CD14-positive monocyte (primary cell): ENCODE data around the gene FBXW7. TPM values are rescaled to one million over a fixed set of nuclear protein-coding genes. Genes with fewer than 3 reads are reported as not detected.

ENCODE experiments used
- DNase-seq, 3 donors: peaks; one replicate each; pipeline ENCODE4 v3.0.0-alpha.2; 2011 to 2022
- H2AFZ ChIP-seq: 2 replicates; pipeline ENCODE4 v1.6.0; 2012; ENCODE audit warnings: mild to moderate bottlenecking, low read depth, low read length, inconsistent platforms; ENCODE audit not compliant: insufficient read depth, poor library complexity, severe bottlenecking
- H3K27ac ChIP-seq, 2 donors: 1 replicate in 1 of 2; 2 replicates in 1 of 2; pipeline ENCODE4 v1.5.1; 2012 to 2013; ENCODE audit warnings: low read length in 2 of 2, control low read depth in 1 of 2, inconsistent platforms in 1 of 2, low read depth in 1 of 2, mild to moderate bottlenecking in 1 of 2
- H3K27me3 ChIP-seq, 2 donors: one replicate each; pipeline versions ENCODE4 v1.6.0 to v1.6.1; 2011 to 2013; ENCODE audit warnings: low read length in 2 of 2; ENCODE audit not compliant: control insufficient read depth in 2 of 2, insufficient read depth in 2 of 2
- H3K36me3 ChIP-seq, 2 donors: replicated peaks in 1 of 2; 1 replicate in 1 of 2; 2 replicates in 1 of 2; pipeline versions ENCODE4 v1.5.1 to v1.6.1; 2012 to 2013; ENCODE audit warnings: low read length in 2 of 2, control low read depth in 1 of 2, inconsistent platforms in 1 of 2, mild to moderate bottlenecking in 1 of 2; ENCODE audit not compliant: insufficient read depth in 2 of 2, control insufficient read depth in 1 of 2
- H3K4me1 ChIP-seq, 2 donors: 1 replicate in 1 of 2; 2 replicates in 1 of 2; pipeline versions ENCODE4 v1.5.1 to v1.6.1; 2012 to 2013; ENCODE audit warnings: low read length in 2 of 2, control low read depth in 1 of 2, inconsistent platforms in 1 of 2, mild to moderate bottlenecking in 1 of 2, moderate library complexity in 1 of 2; ENCODE audit not compliant: insufficient read depth in 2 of 2, control insufficient read depth in 1 of 2
- H3K4me2 ChIP-seq: replicated peaks from 2 replicates; pipeline ENCODE3; 2012; ENCODE audit warnings: low read length, moderate library complexity, mild to moderate bottlenecking; ENCODE audit not compliant: poor library complexity, severe bottlenecking; ENCODE audit errors: extremely low read depth
- H3K4me3 ChIP-seq, 3 experiments: fragments of 200-600 bp in 1 of 3; sonication (generic) in 1 of 3; replicated peaks in 1 of 3; 1 replicate in 2 of 3; 2 replicates in 1 of 3; pipeline ENCODE4 v1.5.1; 2011 to 2013; ENCODE audit warnings: low read length in 3 of 3, mild to moderate bottlenecking in 3 of 3, control low read depth in 2 of 3, low read depth in 2 of 3, inconsistent platforms in 1 of 3, moderate library complexity in 1 of 3
- H3K79me2 ChIP-seq: 2 replicates; pipeline ENCODE4 v1.6.0; 2012; ENCODE audit warnings: mild to moderate bottlenecking, control low read depth, inconsistent platforms, low read length, moderate library complexity; ENCODE audit not compliant: insufficient read depth
- H3K9ac ChIP-seq: 2 replicates; pipeline ENCODE4 v1.6.0; 2017; ENCODE audit warnings: low read length, mild to moderate bottlenecking; ENCODE audit not compliant: insufficient read depth, poor library complexity, severe bottlenecking
- H3K9me3 ChIP-seq, 2 donors: replicated peaks in 1 of 2; 1 replicate in 1 of 2; 2 replicates in 1 of 2; pipeline versions ENCODE4 v1.5.1 to v1.6.1; 2012 to 2013; ENCODE audit warnings: low read length in 2 of 2, control low read depth in 1 of 2; ENCODE audit not compliant: control insufficient read depth in 1 of 2, insufficient read depth in 1 of 2
- H4K20me1 ChIP-seq: 2 replicates; pipeline ENCODE4 v1.6.0; 2012; ENCODE audit warnings: mild to moderate bottlenecking, low read length, control low read depth, moderate library complexity; ENCODE audit not compliant: insufficient read depth
- H3K27ac Mint-ChIP-seq, 7 donors: one replicate each; pipeline ENCODE4 v1.8.0; 2020; ENCODE audit warnings: mild to moderate bottlenecking in 7 of 7, mixed read lengths in 7 of 7, moderate library complexity in 6 of 7, inconsistent platforms in 2 of 7
- H3K27me3 Mint-ChIP-seq, 3 donors: one replicate each; pipeline ENCODE4 v1.8.0; 2021 to 2022; ENCODE audit warnings: low read depth in 3 of 3, mild to moderate bottlenecking in 3 of 3, mixed read lengths in 3 of 3, moderate library complexity in 3 of 3, inconsistent platforms in 1 of 3
- H3K36me3 Mint-ChIP-seq, 2 donors: one replicate each; pipeline ENCODE4 v1.8.0; 2020; ENCODE audit warnings: mixed read lengths in 2 of 2, inconsistent platforms in 1 of 2, mild to moderate bottlenecking in 1 of 2
- H3K4me1 Mint-ChIP-seq: one replicate; pipeline ENCODE4 v1.8.0; 2020; ENCODE audit warnings: mild to moderate bottlenecking, mixed read lengths
- H3K4me3 Mint-ChIP-seq, 2 donors: one replicate each; pipeline ENCODE4 v1.8.0; 2020; ENCODE audit warnings: mild to moderate bottlenecking in 2 of 2, mixed read lengths in 2 of 2, moderate library complexity in 1 of 2
- H3K9me3 Mint-ChIP-seq, 7 donors: one replicate each; pipeline ENCODE4 v1.8.0; 2020 to 2022; ENCODE audit warnings: mixed read lengths in 7 of 7, mild to moderate bottlenecking in 6 of 7, moderate library complexity in 6 of 7, inconsistent platforms in 2 of 7
- CTCF ChIP-seq: fragments of 200-600 bp; IDR thresholded peaks from one replicate; pipeline ENCODE4 v1.8.0; 2022; ENCODE audit warnings: antibody characterized with exemption, mild to moderate bottlenecking
- WGBS: methylation state at CpG from one replicate; pipeline ENCODE4 v1.1.5; 2013; ENCODE audit warnings: missing lambda C conversion rate; ENCODE audit not compliant: insufficient coverage; 5-methylcytosine and 5-hydroxymethylcytosine counted together
- intact Hi-C, 2 donors: fragments of 100-400 bp; cut with micrococcal nuclease; formaldehyde crosslinking; loops; one replicate each; pipeline versions ENCODE4 v1.15.0 to v1.15.1; 2023
- polyA plus RNA-seq, 3 donors: library from polyadenylated mRNA; depleted of rRNA in 1 of 3; unstranded in 2 of 3; stranded (reverse) in 1 of 3; fragments of 300-500 nt in 2 of 3; fragments of >200 nt in 1 of 3; fragmentation: Illumina TruSeq in 2 of 3; gene quantifications; 1 replicate in 2 of 3; 2 replicates in 1 of 3; pipeline ENCODE4 v1.2.3, GENCODE V29; 2012 to 2021

Gene FBXW7
- polyA plus RNA-seq, 3 donors, result 25.1 to 44.9 (median 35.6) TPM

GRCh38 chr4:152471251-152471792 lies 64.6 kb downstream of the FBXW7 start:
- H3K4me3 Mint-ChIP-seq, result no peak overlapping the region
- no peaks in the 10 kb centered on the region for H3K27me3 Mint-ChIP-seq
- H3K27ac Mint-ChIP-seq, result peak overlapping the region in 1 of 7 donors; percentile 43
- TF ChIP-seq CTCF, result no peak
- Histone ChIP-seq H3K27me3 (no peaks in the 10 kb centered on the region), H2AFZ (no peak overlapping the region), H3K9me3 (no peaks in the 10 kb centered on the region), H3K4me1 (peaks cover 13 to 29% of the 10 kb centered on the region in 2 donors), H3K36me3 (no peaks in the 10 kb centered on the region), H3K4me3 (no peak overlapping the region), H3K9ac (no peak overlapping the region), H4K20me1 (peaks cover 51% of the 10 kb centered on the region), H3K79me2 (peaks cover 96% of the 10 kb centered on the region), H3K27ac (no peak overlapping the region), H3K4me2 (no peak overlapping the region)
- no peak for DNase-seq
- no CpG with 5 or more reads among the region's 3 CpGs for WGBS
- H3K9me3 Mint-ChIP-seq, result peaks cover 0 to 4% (median 0%) of the 10 kb centered on the region in 7 donors
- intact Hi-C loops, result no loop called here
- peaks cover 24% of the 10 kb centered on the region for H3K4me1 Mint-ChIP-seq
- no peaks in the 10 kb centered on the region for H3K36me3 Mint-ChIP-seq

GRCh38 chr4:152468408-152468807 lies 67.5 kb downstream of the FBXW7 start:
- no peak overlapping the region for H3K9ac ChIP-seq
- intact Hi-C loops, result loop anchor here (10.0 kb wide), 1 partner anchor 66 kb away; the partner anchor contains the start of gene FBXW7 (in 2 of the 2)
- peaks cover 42% of the 10 kb centered on the region for H3K4me1 Mint-ChIP-seq
- H3K36me3 ChIP-seq, result no peaks in the 10 kb centered on the region
- H3K9me3 ChIP-seq, result no peaks in the 10 kb centered on the region
- peaks cover 92% of the 10 kb centered on the region for H3K79me2 ChIP-seq
- H2AFZ ChIP-seq, result no peak overlapping the region
- no peak for TF ChIP-seq CTCF
- no peak overlapping the region for H3K4me3 Mint-ChIP-seq
- peak overlapping the region; percentile 11 for H3K4me2 ChIP-seq
- H3K27ac ChIP-seq, result peak overlapping the region in 1 of 2 donors; percentile 33
- no peaks in the 10 kb centered on the region for H3K36me3 Mint-ChIP-seq
- H3K4me3 ChIP-seq, result no peak overlapping the region
- peaks cover 24% of the 10 kb centered on the region for H4K20me1 ChIP-seq
- DNase-seq, result peak; percentile 18 to 28 (median 22)
- no CpG with 5 or more reads among the region's 1 CpG for WGBS
- no peaks in the 10 kb centered on the region for H3K27me3 Mint-ChIP-seq
- no peaks in the 10 kb centered on the region for H3K27me3 ChIP-seq
- H3K27ac Mint-ChIP-seq, result peak overlapping the region in 6 of 7 donors; percentile 15 to 67 (median 46)
- H3K4me1 ChIP-seq, result peaks cover 35 to 56% of the 10 kb centered on the region in 2 donors
- peaks cover 0 to 4% (median 0%) of the 10 kb centered on the region in 7 donors for H3K9me3 Mint-ChIP-seq
